ENCODE data around the gene RAB36. TPM values are rescaled to one million over a fixed set of nuclear protein-coding genes. Genes with fewer than 3 reads are reported as not detected.

Gene RAB36
- polyA plus RNA-seq, 1 experiment = 10.1 TPM

- Histone ChIP-seq H3K4me3 (ENCODE audit: low read depth, low read length) (no peak overlapping the region), H3K36me3 (ENCODE audit: control insufficient read depth, insufficient read depth, low read length) (no peaks in the 10 kb centered on the region), H3K27me3 (ENCODE audit: control insufficient read depth, insufficient read depth, low read length) (no peaks in the 10 kb centered on the region)
- DNase-seq (ENCODE audit: low read depth) = no peak
- POLR2A ChIA-PET = no interaction called here
- TF ChIP-seq, protein P1, sequence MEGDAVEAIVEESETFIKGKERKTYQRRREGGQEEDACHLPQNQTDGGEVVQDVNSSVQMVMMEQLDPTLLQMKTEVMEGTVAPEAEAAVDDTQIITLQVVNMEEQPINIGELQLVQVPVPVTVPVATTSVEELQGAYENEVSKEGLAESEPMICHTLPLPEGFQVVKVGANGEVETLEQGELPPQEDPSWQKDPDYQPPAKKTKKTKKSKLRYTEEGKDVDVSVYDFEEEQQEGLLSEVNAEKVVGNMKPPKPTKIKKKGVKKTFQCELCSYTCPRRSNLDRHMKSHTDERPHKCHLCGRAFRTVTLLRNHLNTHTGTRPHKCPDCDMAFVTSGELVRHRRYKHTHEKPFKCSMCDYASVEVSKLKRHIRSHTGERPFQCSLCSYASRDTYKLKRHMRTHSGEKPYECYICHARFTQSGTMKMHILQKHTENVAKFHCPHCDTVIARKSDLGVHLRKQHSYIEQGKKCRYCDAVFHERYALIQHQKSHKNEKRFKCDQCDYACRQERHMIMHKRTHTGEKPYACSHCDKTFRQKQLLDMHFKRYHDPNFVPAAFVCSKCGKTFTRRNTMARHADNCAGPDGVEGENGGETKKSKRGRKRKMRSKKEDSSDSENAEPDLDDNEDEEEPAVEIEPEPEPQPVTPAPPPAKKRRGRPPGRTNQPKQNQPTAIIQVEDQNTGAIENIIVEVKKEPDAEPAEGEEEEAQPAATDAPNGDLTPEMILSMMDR (IDR thresholded peaks at IDR 0.05; ENCODE audit: insufficient read depth, low read depth, low read length) = no peak
- CTCF ChIA-PET = interaction anchor here (0.6 to 1.6 kb wide), 4 partner anchors 11 to 128 kb away, joined by 3 to 4 read pairs (median 3); no protein-coding TSS in a partner anchor
These were observed 61.6 kb downstream of the RAB36 start for GRCh38 chr22:23206915-23207314.

DNA sequence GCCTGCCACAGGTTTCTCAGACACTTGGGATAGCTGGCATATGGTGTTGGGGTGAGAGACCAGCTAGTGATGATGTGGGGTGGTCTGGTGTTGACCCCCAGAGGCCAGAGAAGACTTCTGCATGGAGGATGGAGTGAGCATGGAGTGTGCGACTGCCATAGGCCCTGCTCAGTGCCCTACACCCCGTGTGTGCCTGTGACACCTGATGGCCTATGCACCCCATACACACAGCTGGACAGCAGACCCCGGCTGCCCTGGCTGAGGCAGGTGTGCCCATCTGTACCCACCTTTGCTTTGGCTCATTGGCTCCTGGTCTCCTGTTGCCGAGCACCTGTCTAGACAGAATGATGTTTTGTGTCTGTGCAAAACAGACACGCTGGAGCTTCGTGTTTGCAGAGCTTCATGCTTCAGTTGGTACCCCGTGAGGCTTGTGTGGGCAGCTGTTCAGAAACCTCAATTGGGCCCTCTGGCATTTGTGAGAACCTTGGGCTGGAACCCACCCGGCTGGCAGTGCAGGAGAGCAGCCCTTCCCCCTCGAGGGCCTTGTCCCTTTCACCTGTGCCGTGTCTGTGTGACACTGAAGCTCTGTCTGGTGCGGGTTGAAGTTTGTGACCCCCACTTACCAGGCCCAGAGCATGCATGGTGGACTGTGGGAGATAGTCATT is 62.6 kb downstream of the RAB36 start:
- no peak for DNase-seq (ENCODE audit: low read depth)
- Histone ChIP-seq H3K27me3 (ENCODE audit: control insufficient read depth, insufficient read depth, low read length) (no peaks in the 10 kb centered on the region), H3K36me3 (ENCODE audit: control insufficient read depth, insufficient read depth, low read length) (no peaks in the 10 kb centered on the region), H3K4me3 (ENCODE audit: low read depth, low read length) (no peak overlapping the region)
- TF ChIP-seq, protein P1 (IDR thresholded peaks at IDR 0.05; ENCODE audit: insufficient read depth, low read depth, low read length) = no peak
- CTCF ChIA-PET = interaction anchor here (0.6 to 1.6 kb wide), 2 partner anchors 18 to 74 kb away, joined by 4 read pairs; no protein-coding TSS in a partner anchor
- POLR2A ChIA-PET = no interaction called here

DNA sequence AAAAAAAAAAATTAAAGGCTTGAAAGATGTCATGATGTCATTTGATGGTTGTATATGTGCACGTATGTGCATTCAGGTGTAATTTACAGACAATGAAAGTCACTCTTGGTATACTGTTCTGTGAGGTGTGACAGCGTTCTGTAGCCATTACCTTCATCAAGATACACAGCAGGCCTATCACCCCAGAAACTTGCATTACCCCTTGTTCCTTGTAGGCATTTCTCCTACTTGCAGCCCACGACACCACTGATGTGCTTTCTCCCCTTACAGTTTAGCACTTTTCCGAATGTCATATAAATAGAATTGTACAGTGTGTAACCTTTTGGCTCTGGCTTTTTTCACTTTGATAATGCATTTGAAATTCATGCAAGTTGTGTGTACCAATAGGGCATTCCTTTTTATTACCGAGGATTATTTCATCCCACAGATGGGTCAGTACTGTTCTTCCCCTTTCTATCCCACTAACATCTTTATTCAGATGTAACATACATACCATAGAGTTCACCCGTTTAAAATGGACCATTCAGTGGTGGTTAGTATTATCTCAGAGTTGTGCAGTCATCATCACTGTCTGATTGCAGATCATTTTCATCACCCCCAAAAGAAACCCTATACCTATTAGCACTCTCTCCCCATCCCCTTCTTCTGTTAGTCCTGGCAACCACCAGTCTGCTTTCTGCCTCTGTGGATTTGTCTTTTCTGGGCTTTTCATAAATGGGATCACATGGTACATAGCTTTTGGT is 65.3 kb downstream of the RAB36 start:
- POLR2A ChIA-PET = no interaction called here
- CTCF ChIA-PET = interaction anchor here (0.5 kb wide), 1 partner anchor 656 kb away, joined by 5 read pairs; no protein-coding TSS in a partner anchor
- H3K27me3 ChIP-seq (ENCODE audit: control insufficient read depth, insufficient read depth, low read length) = no peaks in the 10 kb centered on the region

DNA sequence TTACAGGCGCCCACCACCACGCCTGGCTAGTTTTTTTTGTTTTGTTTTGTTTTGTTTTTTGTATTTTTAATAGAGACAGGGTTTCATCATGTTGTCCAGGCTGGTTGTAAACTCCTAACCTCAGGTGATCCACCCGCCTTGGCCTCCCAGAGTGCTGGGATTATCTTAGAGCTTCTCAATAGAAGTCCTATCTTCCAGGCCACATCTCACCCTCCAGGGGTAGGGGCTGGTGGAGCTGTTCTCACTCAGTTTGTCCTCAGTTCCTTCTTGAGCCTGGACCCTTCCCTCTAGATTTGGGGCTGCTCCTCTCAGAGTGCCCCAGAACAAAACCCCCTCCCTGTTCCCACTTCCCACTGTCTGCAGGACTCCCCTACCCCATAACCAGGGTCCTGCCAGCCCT is 66.3 kb downstream of the RAB36 start:
- no peak overlapping the region for H3K4me3 ChIP-seq (ENCODE audit: low read depth, low read length)
- TF ChIP-seq, protein P1 (IDR thresholded peaks at IDR 0.05; ENCODE audit: insufficient read depth, low read depth, low read length) = no peak
- no peaks in the 10 kb centered on the region for H3K27me3 ChIP-seq (ENCODE audit: control insufficient read depth, insufficient read depth, low read length)
- DNase-seq (ENCODE audit: low read depth) = no peak
- H3K36me3 ChIP-seq (ENCODE audit: control insufficient read depth, insufficient read depth, low read length) = no peaks in the 10 kb centered on the region
- POLR2A ChIA-PET = no interaction called here
- CTCF ChIA-PET = interaction anchor here (0.6 kb wide), 1 partner anchor 59 kb away, joined by 3 read pairs; no protein-coding TSS in a partner anchor

More for the DNA sequence above, 65.3 kb downstream of the RAB36 start:
- TF ChIP-seq, protein P1 (IDR thresholded peaks at IDR 0.05; ENCODE audit: insufficient read depth, low read depth, low read length) = no peak
- H3K36me3 ChIP-seq (ENCODE audit: control insufficient read depth, insufficient read depth, low read length) = no peaks in the 10 kb centered on the region
- DNase-seq (ENCODE audit: low read depth) = no peak
- no peak overlapping the region for H3K4me3 ChIP-seq (ENCODE audit: low read depth, low read length)
